LNCaP clone FGC (cell line): Measurements from ENCODE around the gene IBTK.
"Not testable (repeated sequence)": the region's sequence is repeated elsewhere in the genome, so short reads cannot be mapped to it uniquely, and the experiment has no call there.

Experiments used
- DNase-seq: peaks from one replicate; pipeline ENCODE4 v3.0.0-alpha.2; 2011; ENCODE audit warnings: low read depth
- H3K4me3 ChIP-seq: 2 replicates; pipeline ENCODE4 v1.5.1; 2011; ENCODE audit warnings: mild to moderate bottlenecking, low read depth, low read length, control low read depth
- TF ChIP-seq, protein P1 (sequence below): IDR thresholded peaks from 2 replicates; pipeline ENCODE4 v1.5.1; 2012; ENCODE audit warnings: mild to moderate bottlenecking; ENCODE audit not compliant: control insufficient read depth, insufficient read depth; ENCODE audit errors: extremely low read depth

IBTK gene, protein sequence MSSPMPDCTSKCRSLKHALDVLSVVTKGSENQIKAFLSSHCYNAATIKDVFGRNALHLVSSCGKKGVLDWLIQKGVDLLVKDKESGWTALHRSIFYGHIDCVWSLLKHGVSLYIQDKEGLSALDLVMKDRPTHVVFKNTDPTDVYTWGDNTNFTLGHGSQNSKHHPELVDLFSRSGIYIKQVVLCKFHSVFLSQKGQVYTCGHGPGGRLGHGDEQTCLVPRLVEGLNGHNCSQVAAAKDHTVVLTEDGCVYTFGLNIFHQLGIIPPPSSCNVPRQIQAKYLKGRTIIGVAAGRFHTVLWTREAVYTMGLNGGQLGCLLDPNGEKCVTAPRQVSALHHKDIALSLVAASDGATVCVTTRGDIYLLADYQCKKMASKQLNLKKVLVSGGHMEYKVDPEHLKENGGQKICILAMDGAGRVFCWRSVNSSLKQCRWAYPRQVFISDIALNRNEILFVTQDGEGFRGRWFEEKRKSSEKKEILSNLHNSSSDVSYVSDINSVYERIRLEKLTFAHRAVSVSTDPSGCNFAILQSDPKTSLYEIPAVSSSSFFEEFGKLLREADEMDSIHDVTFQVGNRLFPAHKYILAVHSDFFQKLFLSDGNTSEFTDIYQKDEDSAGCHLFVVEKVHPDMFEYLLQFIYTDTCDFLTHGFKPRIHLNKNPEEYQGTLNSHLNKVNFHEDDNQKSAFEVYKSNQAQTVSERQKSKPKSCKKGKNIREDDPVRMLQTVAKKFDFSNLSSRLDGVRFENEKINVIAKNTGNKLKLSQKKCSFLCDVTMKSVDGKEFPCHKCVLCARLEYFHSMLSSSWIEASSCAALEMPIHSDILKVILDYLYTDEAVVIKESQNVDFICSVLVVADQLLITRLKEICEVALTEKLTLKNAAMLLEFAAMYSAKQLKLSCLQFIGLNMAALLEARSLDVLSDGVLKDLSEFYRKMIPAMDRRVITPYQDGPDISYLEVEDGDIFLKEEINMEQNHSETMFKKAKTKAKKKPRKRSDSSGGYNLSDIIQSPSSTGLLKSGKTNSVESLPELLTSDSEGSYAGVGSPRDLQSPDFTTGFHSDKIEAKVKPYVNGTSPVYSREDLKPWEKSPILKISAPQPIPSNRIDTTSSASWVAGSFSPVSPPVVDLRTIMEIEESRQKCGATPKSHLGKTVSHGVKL (N-terminal part only)

DNA sequence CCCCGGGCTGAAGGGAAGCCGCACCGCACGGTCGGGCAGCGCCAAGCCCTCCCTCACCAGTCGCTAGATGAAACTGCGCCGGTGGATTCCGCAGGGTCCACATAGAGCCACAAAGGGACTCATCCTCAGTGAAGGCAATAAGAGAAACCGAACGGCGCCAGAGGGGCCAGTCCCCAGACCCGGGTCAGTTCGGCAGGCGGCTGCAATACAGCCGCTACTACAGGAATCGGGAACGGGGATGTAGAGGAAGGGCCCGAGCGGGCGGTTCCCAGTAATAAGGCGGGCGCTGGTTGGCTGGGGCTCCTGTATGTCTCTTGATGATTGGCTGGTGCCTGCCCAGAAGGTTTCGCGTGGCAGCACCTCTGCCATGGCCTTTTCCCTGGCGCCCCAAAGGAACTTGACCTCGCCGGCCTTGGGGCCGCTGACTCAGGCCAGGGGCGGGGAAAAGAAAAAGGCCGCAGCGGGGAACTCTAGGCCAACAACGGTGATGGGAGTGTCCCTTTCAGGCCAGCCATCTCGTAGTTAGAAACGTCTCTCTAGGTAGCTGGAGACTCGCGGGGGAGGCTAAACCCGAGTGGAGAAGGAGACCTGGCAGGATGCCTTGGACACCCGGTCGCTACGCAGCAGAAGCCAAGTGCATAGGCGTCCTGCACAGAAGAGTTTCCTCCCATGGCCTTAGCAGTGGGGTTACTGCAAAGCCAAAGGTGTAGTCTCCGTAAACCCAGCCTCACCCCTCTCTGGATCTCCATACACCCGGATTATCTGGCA is at the start of gene IBTK:
Gene IBTK, minus strand, starts transcription at position 240 of the 768 bp plus-strand sequence. CDS start 7,258 bp downstream, outside the sequence.
- peak; percentile 76 for DNase-seq
- TF ChIP-seq, protein P1, sequence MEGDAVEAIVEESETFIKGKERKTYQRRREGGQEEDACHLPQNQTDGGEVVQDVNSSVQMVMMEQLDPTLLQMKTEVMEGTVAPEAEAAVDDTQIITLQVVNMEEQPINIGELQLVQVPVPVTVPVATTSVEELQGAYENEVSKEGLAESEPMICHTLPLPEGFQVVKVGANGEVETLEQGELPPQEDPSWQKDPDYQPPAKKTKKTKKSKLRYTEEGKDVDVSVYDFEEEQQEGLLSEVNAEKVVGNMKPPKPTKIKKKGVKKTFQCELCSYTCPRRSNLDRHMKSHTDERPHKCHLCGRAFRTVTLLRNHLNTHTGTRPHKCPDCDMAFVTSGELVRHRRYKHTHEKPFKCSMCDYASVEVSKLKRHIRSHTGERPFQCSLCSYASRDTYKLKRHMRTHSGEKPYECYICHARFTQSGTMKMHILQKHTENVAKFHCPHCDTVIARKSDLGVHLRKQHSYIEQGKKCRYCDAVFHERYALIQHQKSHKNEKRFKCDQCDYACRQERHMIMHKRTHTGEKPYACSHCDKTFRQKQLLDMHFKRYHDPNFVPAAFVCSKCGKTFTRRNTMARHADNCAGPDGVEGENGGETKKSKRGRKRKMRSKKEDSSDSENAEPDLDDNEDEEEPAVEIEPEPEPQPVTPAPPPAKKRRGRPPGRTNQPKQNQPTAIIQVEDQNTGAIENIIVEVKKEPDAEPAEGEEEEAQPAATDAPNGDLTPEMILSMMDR = no peak

DNA sequence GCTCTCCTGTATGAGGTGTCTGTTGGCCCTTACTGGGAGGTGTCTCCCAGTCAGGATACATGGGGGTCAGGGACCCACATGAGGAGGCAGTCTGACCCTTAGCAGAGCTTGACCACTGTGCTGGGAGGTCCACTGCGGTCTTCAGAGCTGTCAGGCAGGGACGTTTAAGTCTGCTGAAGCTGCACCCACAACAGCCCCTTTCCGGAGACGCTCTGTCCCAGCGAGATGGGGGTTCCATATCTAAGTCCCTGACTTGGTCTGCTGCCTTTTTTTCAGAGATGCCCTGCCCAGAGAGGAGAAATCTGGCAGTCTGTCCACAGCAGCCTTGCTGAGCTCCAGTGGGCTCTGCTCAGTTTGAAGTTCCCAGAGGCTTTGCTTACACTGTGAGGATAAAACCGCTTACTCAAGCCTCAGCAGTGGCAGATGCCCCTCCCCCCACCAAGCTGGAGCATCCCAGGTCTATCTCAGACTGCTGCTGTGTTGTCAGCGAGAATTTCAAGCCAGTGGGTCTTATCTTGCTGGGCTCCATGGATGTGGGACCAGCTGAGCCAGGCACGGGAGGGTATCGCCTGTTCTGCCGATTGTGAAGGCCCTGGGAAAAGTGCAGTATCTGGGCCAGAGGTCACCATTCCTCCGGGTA is 36.3 kb upstream of the IBTK start:
- no peak for DNase-seq
- H3K4me3 ChIP-seq = no peak overlapping the region
- TF ChIP-seq, protein P1 = no peak

More for the DNA sequence above, at the start of gene IBTK:
- H3K4me3 ChIP-seq = peak within 1 kb of the TSS; percentile 79

DNA sequence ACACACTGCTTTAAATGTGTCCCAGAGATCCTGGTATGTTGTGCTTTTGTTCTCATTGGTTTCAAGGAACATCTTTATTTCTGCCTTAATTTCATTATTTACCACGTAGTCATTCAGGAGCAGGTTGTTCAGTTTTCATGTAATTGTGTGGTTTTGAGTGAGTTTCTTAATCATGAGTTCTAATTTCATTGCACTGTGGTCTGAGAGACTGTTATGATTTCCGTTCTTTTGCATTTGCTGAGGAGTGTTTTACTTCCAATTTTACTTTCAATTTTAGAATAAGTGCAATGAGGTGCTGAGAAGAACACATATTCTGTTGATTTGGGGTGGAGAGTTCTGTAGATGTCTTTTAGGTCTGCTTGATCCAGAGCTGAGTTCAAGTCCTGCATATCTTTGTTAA is 34.0 kb upstream of the IBTK start:
- not testable (repeated sequence) for H3K4me3 ChIP-seq, DNase-seq

DNA sequence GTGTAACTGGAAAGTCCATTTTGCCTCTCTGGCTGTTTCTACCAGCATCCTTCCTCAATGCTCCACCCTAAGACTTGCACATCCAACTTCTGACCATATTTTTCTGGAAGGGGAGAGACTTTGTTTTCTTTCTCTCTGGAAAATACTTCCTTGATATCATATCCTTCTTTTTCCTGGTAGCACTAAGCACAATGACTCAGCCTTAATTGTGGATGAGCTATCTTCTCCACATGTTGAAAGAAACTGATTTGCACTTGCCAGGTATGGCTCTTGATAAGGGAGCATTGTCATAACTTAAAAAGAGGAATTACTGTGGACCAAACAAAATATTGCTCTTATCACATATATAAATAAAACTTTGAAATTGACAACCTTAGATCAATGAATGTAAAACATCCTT is 30.1 kb upstream of the IBTK start:
- no peak for DNase-seq
- TF ChIP-seq, protein P1 = no peak

DNA sequence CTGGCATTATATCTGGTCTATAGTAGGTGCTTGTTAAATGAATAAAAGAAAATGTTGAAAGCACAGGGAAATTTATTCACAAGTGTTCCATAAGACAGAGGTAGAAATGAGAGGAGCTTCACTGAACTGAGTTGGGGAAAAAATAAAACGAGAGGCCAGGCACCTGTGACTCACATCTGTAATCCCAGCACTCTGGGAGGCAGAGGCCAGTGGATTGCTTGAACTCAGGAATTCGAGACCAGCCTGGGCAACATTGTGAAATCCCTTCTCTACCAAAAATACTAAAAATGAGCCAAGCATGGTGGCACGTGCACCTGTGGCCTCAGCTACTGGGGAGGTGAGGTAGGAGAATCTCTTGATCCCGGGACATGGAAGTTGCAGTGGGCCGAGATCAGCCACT is 28.1 kb upstream of the IBTK start:
- H3K4me3 ChIP-seq = no peak overlapping the region
- no peak for DNase-seq
- TF ChIP-seq, protein P1 = no peak

More for the DNA sequence above, 30.1 kb upstream of the IBTK start:
- H3K4me3 ChIP-seq = no peak overlapping the region

DNA sequence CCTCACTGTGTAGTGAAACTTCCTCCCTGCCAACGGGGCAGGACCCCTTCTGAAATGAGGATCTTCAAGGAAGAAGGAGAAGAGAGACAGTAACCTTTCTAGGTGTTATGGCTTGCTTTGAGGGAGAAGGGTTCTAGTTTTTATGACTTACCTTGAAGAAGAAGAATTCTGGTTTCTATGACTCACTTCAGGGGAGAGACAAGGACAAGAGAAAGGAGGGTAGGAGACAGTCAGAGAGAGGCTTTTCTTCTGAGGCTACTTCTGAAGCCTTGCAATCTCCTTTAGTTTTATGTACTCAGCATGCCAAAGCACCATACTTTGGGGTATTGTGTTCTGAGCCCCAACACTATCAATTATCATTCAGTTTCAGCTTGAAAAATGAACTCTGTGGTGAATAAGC is 25.8 kb upstream of the IBTK start:
- DNase-seq = no peak
- TF ChIP-seq, protein P1 = no peak
- H3K4me3 ChIP-seq = no peak overlapping the region
